Transverse colon (tissue), 4 donors: ENCODE results near the gene CRYBG2.

Experiments
- CTCF ChIP-seq, 5 experiments: fragments of 200-600 bp in 3 of 5; fragments of 450-650 bp in 2 of 5; sonication (generic) in 3 of 5; IDR thresholded peaks; 1 replicate in 2 of 5; 2 replicates in 3 of 5; pipeline ENCODE4 v1.5.1; 2016 to 2017; ENCODE audit warnings: antibody characterized with exemption in 5 of 5, inconsistent platforms in 3 of 5, mild to moderate bottlenecking in 2 of 5, moderate library complexity in 1 of 5
- EP300 ChIP-seq: sonication (generic); formaldehyde crosslinking; IDR thresholded peaks from one replicate; pipeline ENCODE4 v1.6.1; 2017; ENCODE audit warnings: antibody characterized with exemption, low read depth
- POLR2A ChIP-seq: fragments of 450-650 bp; IDR thresholded peaks from one replicate; pipeline ENCODE4 v1.6.1; 2016; ENCODE audit warnings: antibody characterized with exemption, mild to moderate bottlenecking, moderate library complexity
- POLR2AphosphoS5 ChIP-seq, 3 donors: sonication (generic); formaldehyde crosslinking; IDR thresholded peaks; one replicate each; pipeline ENCODE4 v1.6.1; 2016; ENCODE audit warnings: antibody characterized with exemption in 3 of 3

GRCh38 chr1:26335774-26336476 is 18.0 kb downstream of the CRYBG2 start:
- TF ChIP-seq EP300, result no peak
- TF ChIP-seq POLR2AphosphoS5 (IDR thresholded peaks at IDR 0.05), result no peak
- no peak for TF ChIP-seq CTCF (IDR thresholded peaks at IDR 0.05)
- no peak for TF ChIP-seq POLR2A
